Measurements from ENCODE around the gene PRR19. TPM values are rescaled to one million over a fixed set of nuclear protein-coding genes. Genes with fewer than 3 reads are reported as not detected.

Gene PRR19
- total RNA-seq, 1 donor from 2014 or later: 1.3 TPM

DNA sequence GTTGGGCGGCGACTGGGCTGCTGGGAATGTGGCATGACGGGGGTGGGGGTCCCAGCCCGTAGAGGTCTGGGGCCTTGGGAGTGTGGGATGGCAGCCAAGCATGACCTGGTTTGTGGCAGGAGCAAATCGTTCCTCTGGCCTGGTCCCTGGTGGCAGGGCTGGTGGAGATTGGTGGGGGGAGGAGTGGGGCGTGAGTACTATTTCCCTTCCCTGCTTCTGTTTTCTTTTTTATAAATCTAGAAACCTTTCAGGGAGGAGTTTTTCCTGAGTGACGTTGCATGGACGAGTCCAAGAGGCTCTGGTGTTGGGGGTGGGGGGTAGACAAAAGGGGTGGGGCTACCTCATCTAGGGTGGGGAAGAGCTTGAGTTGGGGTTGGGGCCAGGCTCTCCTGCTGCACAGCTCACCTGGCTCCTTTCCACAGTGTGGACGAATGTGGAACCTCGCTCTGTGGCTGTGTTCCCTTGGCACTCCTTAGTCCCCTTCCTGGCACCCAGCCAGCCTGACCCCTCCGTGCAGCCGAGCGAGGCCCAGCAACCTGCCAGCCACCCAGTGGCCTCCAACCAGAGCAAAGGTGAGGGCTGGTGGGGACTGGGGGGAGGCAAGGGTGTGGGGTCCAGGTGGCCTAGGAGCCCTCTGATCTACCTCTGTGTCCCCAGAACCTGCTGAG, 15.4 kb upstream of the PRR19 start:
- FAIRE-seq (no peak), DNase-seq (ENCODE audit: low read depth) (no peak)
- no peak overlapping the region for H2AFZ ChIP-seq (ENCODE audit: low read depth, low read length)
- peaks cover 47% of the 10 kb centered on the region for H3K79me2 ChIP-seq (ENCODE audit: insufficient read depth, low read length)
- no peak overlapping the region for H3K27ac ChIP-seq (ENCODE audit: low read depth, low read length)
- no peaks in the 10 kb centered on the region for H3K9me3 ChIP-seq (ENCODE audit: insufficient read depth, low read depth, low read length)
- Mint-ChIP-seq H3K4me3 (ENCODE audit: unreplicated experiment) (peak overlapping the region; percentile 87), H3K27ac (ENCODE audit: unreplicated experiment) (no peak overlapping the region), H3K27me3 (ENCODE audit: low read depth, unreplicated experiment) (no peaks in the 10 kb centered on the region), H3K9me3 (ENCODE audit: unreplicated experiment) (peaks cover 2% of the 10 kb centered on the region), H3K4me1 (ENCODE audit: low read depth, unreplicated experiment) (peaks cover 21% of the 10 kb centered on the region), H3K36me3 (ENCODE audit: low read depth, unreplicated experiment) (peaks cover 4% of the 10 kb centered on the region)
- H3K4me3 ChIP-seq (ENCODE audit: insufficient read depth, low read depth, low read length): no peak overlapping the region
- TF ChIP-seq CTCF (IDR thresholded peaks at IDR 0.05; ENCODE audit: insufficient read depth, low read depth, low read length): no peak
- no peak for TF ChIP-seq EZH2 (IDR thresholded peaks at IDR 0.05; ENCODE audit: insufficient read depth, low read length)
- H4K20me1 ChIP-seq (ENCODE audit: insufficient read depth, low read length): peaks cover 74% of the 10 kb centered on the region
- peaks cover 15% of the 10 kb centered on the region for H3K36me3 ChIP-seq (ENCODE audit: insufficient read depth, low read length)
- no peaks in the 10 kb centered on the region for H3K27me3 ChIP-seq (ENCODE audit: insufficient read depth, low read length)
- peaks cover 40% of the 10 kb centered on the region for H3K4me1 ChIP-seq (ENCODE audit: insufficient read depth, low read length)
- peak overlapping the region; percentile 100 for H3K4me2 ChIP-seq (ENCODE audit: low read length)
- H3K9ac ChIP-seq (ENCODE audit: low read length): peak overlapping the region; percentile 87

DNA sequence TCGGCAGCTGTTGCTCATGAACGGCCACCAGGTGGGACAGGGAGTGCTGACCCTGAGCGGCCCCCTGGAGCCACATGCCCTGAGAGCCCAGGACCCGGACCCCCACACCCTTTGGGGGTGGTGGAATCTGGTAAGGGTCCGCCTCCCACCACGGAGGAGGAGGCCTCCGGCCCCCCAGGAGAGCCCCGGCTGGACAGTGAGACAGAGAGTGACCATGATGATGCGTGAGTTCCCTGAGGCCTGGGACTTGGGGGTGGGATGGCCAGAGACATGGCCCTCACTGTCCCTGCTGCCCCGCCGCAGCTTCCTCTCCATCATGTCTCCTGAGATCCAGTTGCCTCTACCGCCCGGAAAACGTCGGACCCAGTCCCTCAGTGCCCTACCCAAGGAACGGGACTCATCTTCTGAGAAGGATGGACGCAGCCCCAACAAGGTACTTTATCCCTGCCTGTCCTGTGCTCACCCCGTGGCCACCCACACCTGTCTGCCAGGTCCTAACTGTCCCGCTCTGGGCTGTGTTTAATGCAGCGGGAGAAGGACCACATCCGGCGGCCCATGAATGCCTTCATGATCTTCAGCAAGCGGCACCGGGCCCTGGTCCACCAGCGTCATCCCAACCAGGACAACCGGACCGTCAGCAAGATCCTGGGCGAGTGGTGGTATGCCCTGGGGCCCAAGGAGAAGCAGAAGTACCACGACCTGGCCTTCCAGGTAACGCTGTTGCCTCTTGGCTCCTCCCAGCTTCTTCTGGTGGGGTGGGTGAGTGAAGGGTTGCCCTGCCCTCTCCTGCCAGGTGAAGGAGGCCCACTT, 14.7 kb upstream of the PRR19 start:
- Histone ChIP-seq H3K4me1 (ENCODE audit: insufficient read depth, low read length) (peaks cover 33% of the 10 kb centered on the region), H2AFZ (ENCODE audit: low read depth, low read length) (no peak overlapping the region), H3K4me3 (ENCODE audit: insufficient read depth, low read depth, low read length) (no peak overlapping the region), H3K27ac (ENCODE audit: low read depth, low read length) (no peak overlapping the region), H3K9ac (ENCODE audit: low read length) (no peak overlapping the region), H4K20me1 (ENCODE audit: insufficient read depth, low read length) (peaks cover 81% of the 10 kb centered on the region), H3K79me2 (ENCODE audit: insufficient read depth, low read length) (peaks cover 44% of the 10 kb centered on the region), H3K9me3 (ENCODE audit: insufficient read depth, low read depth, low read length) (no peaks in the 10 kb centered on the region), H3K36me3 (ENCODE audit: insufficient read depth, low read length) (peaks cover 15% of the 10 kb centered on the region), H3K4me2 (ENCODE audit: low read length) (no peak overlapping the region), H3K27me3 (ENCODE audit: insufficient read depth, low read length) (no peaks in the 10 kb centered on the region)
- no peak overlapping the region for H3K4me3 Mint-ChIP-seq (ENCODE audit: unreplicated experiment)
- H3K9me3 Mint-ChIP-seq (ENCODE audit: unreplicated experiment): peaks cover 2% of the 10 kb centered on the region
- H3K27me3 Mint-ChIP-seq (ENCODE audit: low read depth, unreplicated experiment): no peaks in the 10 kb centered on the region
- H3K4me1 Mint-ChIP-seq (ENCODE audit: low read depth, unreplicated experiment): peaks cover 15% of the 10 kb centered on the region
- TF ChIP-seq EZH2 (IDR thresholded peaks at IDR 0.05; ENCODE audit: insufficient read depth, low read length) (no peak), CTCF (IDR thresholded peaks at IDR 0.05; ENCODE audit: insufficient read depth, low read depth, low read length) (no peak)
- DNase-seq (ENCODE audit: low read depth) (no peak), FAIRE-seq (no peak)
- H3K27ac Mint-ChIP-seq (ENCODE audit: unreplicated experiment): no peak overlapping the region
- peaks cover 4% of the 10 kb centered on the region for H3K36me3 Mint-ChIP-seq (ENCODE audit: low read depth, unreplicated experiment)

DNA sequence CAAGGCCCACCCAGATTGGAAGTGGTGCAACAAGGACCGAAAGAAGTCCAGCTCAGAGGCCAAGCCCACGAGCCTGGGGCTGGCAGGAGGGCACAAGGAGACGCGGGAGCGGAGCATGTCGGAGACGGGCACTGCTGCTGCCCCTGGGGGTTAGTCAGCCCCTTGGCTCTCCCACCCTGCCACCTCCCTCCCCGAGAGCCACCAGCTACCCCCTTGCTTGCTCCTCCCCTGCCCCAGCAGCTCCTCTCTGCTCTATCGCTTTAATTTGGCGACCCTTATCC, 14.2 kb upstream of the PRR19 start:
- H3K9me3 Mint-ChIP-seq (ENCODE audit: unreplicated experiment): peaks cover 2% of the 10 kb centered on the region
- H3K4me1 ChIP-seq (ENCODE audit: insufficient read depth, low read length): peaks cover 28% of the 10 kb centered on the region
- H3K27ac ChIP-seq (ENCODE audit: low read depth, low read length): no peak overlapping the region
- no peak for FAIRE-seq
- no peak overlapping the region for H3K4me3 ChIP-seq (ENCODE audit: insufficient read depth, low read depth, low read length)
- no peaks in the 10 kb centered on the region for H3K27me3 Mint-ChIP-seq (ENCODE audit: low read depth, unreplicated experiment)
- H3K27me3 ChIP-seq (ENCODE audit: insufficient read depth, low read length): no peaks in the 10 kb centered on the region
- no peak overlapping the region for H3K27ac Mint-ChIP-seq (ENCODE audit: unreplicated experiment)
- peaks cover 83% of the 10 kb centered on the region for H4K20me1 ChIP-seq (ENCODE audit: insufficient read depth, low read length)
- no peak overlapping the region for H3K9ac ChIP-seq (ENCODE audit: low read length)
- no peak overlapping the region for H3K4me2 ChIP-seq (ENCODE audit: low read length)
- no peak overlapping the region for H3K4me3 Mint-ChIP-seq (ENCODE audit: unreplicated experiment)
- H3K9me3 ChIP-seq (ENCODE audit: insufficient read depth, low read depth, low read length): no peaks in the 10 kb centered on the region
- peaks cover 11% of the 10 kb centered on the region for H3K4me1 Mint-ChIP-seq (ENCODE audit: low read depth, unreplicated experiment)
- no peak overlapping the region for H2AFZ ChIP-seq (ENCODE audit: low read depth, low read length)
- peaks cover 44% of the 10 kb centered on the region for H3K79me2 ChIP-seq (ENCODE audit: insufficient read depth, low read length)
- DNase-seq (ENCODE audit: low read depth): no peak
- peaks cover 15% of the 10 kb centered on the region for H3K36me3 ChIP-seq (ENCODE audit: insufficient read depth, low read length)
- H3K36me3 Mint-ChIP-seq (ENCODE audit: low read depth, unreplicated experiment): peaks cover 4% of the 10 kb centered on the region
- TF ChIP-seq EZH2 (IDR thresholded peaks at IDR 0.05; ENCODE audit: insufficient read depth, low read length) (no peak), CTCF (IDR thresholded peaks at IDR 0.05; ENCODE audit: insufficient read depth, low read depth, low read length) (no peak)
